Measurements from ENCODE around the gene NEK5.
"Not testable (repeated sequence)": the region's sequence is repeated elsewhere in the genome, so short reads cannot be mapped to it uniquely, and the experiment has no call there.

NEK5 gene, protein sequence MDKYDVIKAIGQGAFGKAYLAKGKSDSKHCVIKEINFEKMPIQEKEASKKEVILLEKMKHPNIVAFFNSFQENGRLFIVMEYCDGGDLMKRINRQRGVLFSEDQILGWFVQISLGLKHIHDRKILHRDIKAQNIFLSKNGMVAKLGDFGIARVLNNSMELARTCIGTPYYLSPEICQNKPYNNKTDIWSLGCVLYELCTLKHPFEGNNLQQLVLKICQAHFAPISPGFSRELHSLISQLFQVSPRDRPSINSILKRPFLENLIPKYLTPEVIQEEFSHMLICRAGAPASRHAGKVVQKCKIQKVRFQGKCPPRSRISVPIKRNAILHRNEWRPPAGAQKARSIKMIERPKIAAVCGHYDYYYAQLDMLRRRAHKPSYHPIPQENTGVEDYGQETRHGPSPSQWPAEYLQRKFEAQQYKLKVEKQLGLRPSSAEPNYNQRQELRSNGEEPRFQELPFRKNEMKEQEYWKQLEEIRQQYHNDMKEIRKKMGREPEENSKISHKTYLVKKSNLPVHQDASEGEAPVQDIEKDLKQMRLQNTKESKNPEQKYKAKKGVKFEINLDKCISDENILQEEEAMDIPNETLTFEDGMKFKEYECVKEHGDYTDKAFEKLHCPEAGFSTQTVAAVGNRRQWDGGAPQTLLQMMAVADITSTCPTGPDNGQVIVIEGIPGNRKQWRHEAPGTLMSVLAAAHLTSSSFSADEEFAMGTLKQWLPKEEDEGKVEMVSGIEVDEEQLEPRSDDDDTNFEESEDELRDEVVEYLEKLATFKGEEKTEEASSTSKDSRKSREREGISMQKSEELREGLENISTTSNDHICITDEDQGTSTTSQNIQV

DNA sequence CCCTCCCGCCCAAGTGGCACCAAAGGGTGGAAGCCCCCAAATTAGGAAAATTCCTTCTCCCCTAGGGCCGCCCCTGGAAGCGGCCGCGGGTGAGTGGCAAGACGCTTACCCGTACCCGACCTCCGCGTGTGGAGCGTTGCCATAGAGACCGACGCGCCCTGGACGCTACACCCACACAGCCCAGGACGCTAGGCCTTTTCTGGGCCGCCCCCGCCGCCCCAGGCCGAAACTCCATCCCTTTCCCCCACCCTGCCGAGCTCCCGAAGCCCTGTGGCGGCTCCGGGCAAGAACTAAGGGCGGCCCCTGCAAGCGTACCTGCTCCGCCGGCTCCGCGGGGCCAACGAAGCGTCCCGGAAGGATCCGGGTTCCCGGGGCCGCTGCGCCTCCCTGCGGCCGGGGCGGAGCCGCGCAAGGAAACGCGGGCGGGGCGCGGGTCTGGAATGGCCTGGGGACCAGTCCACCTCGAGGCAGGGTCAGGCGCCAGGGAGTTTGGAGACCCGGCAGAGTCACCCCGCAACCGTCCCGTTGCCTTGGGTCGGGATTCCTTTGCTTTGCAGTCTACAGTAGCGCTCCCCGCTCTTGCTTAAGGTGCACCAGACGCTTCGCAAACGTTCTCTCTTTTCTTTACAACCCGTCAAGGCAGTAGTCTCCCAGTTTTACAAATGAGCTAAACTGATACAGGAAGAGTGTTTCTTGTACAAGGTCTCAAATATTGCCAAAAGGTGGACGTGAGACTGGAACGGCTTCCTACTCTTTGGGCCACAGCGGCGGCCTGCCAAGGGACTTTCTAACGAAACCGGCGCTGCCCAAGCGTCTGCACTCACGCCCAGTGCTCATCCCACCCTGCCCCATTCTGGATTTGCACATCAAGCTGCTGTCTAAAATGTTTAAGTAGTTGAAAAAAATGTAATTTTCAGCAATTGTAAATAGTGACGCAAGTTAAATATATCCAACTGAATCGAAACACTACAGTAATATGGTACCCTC is at the start of gene NEK5:
NEK5 (minus strand) TSS at position 360 of the 987 bp plus-strand sequence. CDS start 1,591 bp downstream, outside the sequence.
- DNase-seq, result peak; percentile 11

DNA sequence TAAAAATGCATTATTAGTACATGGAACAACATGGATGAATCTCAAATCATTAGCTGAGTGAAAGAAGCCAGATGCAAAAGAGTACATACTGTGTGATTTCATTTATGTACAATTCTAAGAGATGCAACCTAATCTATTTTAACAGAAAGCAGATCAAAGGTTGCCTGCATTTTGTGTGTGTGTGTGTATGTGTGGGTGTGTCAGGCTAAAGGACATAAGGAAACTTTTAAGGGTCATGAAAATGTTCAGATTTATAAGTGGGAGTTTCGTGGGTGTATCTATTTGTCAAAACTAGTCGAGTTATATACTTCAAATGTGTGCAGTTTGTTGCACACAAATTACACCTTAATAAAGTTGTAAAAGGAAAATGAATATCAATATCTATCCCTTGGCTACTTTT is 48.4 kb upstream of the NEK5 start:
- DNase-seq, result no peak

DNA sequence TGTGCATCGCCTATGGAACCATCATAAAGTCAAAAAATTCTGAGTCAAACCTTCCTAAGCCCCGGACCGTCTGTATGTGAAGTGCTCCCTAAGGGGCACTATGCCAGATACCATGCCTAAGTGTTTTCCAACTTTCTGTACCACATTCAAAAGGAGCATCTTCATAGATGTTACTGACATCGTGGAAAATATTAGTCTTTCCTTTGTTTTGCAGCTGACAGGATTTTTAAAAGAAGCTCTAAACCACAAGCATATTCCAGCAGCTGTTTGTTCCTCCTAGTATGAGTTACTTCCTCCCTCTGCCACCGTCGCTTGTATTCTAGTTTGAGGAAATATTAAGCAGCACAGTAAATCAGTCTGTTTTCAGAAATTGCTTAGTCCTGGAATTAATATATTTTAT is 45.1 kb upstream of the NEK5 start:
- not testable (repeated sequence) for DNase-seq

DNA sequence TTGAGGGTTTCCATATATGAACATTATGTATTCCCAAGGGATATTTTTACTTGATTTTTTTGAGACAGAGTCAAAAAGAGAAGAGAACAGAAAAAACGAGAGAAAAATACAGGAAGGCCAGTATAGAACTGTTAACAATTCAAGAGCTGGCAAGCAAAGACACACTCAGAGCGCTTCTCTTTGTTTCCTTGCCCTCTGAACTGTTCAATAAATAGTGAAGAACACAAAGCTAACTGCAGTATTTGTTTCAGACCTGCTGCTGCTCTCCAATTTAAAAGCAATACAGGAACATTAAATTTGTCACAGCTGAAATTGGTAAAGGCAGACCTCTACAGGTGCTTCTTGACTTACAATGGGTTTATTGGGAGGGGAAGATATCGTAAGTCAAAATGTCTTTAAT is 44.5 kb upstream of the NEK5 start:
- DNase-seq, result no peak

DNA sequence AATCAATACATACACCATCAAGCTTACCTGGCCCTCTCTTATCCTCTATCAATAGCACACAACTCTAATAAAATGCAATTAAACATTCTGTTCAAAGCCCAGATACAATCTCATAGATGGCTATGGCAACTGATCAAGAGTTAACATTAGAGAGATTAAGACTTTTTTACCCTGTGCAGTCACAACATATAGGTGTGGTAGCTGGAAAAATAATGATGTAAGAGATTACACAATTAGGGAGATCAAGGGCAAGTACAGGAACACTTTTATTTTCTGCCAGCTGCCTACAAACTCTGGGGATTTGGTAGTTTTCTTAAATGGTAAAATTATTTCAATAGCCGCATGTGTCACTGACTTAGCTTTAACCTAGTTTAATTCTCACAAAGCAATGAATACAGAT is 42.8 kb upstream of the NEK5 start:
- DNase-seq, result not testable (repeated sequence)

DNA sequence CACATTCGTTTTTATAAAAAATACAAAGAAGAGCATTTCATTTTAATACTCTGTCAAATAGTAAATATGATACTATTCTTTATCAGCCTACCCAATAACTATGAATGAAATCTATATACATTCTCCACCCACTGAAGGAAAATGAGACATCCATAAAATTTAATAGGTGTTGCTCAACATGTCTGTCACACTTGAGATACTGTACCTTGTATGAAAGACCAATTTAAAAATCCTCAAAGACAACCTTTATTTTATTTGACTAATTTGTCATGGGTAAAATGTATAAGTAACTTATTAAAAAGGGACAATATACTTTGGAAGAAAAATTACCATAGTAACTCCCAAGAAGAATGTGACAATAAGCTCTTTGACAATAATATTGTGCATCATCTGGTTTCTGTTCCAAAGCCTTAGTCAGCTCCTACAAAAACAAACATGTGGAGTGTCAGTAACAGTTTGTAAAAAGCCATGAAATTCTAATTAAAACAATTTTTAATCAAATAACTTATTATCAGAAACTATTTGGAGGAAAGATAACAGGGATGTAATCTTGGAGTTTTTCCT is 42.0 kb upstream of the NEK5 start:
- not testable (repeated sequence) for DNase-seq

DNA sequence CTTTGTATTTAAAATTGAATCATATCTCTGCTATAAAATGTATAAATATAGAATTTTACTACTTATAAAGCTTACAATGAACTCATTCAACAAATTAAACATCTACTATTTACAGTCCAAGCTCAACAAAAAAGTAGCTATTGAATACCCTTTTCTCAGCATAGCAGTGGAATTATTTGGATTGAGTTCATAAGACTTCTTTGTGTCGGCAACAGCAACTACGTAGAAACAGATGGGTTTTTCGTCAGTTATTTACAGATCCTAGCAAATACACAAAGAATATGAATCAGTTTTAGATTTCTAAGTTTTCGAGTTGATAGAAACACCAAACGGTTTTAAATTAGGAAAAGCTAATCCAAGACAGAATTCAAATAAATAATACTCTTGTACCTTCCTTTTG is 41.0 kb upstream of the NEK5 start:
- no peak for DNase-seq

DNA sequence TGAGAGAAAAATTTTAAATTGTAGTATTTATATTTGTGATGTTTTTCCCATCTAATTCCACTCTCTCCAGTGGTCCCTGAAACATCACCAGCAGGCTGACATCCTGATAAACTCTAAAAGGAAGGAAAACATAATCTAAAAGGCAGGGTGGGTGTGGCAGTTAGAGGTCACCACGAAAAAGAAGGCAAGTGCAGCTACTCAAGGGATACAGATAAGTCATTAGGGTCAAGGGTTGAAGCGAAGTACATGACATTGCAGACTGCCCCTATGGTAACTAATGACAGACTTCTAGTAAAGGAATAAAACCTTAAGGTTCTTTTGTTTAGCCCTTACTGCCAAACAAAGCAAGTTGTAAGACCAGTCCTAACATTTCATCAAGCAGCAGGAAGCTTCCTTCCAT is 36.5 kb upstream of the NEK5 start:
- no peak for DNase-seq

DNA sequence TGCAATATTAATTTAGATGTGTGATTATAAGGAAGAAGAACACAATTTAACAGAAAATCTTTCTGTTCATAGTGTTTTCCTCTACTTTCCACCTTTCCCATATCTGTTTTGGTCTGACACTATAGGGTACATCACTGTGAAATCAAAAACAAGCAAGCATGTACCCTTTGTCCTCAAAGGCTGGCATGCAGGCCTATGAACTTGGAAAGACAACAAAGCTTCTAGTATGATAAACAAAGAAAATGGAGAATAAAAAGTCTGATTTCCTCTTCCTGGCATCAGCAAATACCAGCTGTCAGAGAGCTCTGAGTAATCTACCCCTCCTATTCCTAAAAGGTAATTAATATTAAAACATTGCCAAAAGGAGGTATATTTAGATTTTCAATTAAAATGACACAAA is 36.1 kb upstream of the NEK5 start:
- no peak for DNase-seq

DNA sequence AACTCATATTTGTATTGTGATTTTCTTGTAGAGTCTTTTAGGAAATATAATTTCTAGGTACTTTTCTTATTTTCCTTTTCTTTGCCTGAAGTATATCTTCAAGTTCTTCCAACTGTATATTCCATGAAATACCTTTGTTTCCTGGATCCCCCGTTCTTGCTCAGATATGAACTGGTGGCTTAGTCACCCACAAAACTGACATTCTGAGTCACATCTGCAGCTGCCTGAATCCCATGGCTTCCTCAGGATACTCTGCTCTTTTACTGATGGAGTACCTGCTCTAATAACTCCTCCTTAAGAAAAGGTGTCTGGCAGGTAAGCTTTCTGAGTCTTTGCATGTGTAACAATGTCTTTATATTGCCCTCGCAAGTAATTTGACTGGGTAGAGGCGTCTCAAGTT is 35.0 kb upstream of the NEK5 start:
- DNase-seq, result not testable (repeated sequence)

DNA sequence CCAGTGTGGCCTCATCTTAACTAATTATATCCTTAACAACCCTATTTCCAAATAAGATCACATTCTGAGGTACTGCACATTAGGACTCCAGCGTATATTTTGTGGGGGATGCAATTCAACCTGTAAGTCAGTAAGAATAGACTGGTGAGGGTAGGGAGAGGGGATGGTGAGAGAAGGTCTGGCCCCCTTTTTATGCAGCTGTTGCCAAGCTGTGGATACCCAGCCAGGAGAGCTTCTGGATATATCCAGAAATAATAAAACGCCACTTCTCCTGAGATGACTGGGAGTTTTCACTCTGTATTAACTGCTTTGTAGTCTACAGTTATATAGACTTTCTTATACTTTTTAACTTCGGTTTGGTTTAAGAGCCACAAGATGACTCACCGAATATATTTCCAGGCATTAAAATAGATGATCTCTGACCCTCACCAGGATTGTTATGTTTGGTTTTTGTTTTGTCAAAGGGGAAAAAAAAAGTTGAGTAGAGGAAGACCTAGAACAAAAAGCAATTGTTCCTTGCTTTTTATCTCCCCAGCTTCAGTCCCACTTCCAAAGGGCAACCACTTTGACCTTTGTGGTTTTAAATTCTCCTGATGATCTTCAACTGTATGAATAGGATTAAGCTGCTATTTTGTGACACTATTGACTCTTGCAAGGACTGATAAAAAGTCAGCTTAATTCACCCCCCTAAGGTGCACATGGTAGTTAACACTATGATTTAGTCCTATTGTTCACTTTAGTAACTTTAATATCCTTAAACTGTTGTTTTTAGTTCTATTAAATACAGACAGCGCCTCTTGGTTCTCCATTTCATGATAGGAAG is 33.6 kb upstream of the NEK5 start:
- DNase-seq, result peak; percentile 10

DNA sequence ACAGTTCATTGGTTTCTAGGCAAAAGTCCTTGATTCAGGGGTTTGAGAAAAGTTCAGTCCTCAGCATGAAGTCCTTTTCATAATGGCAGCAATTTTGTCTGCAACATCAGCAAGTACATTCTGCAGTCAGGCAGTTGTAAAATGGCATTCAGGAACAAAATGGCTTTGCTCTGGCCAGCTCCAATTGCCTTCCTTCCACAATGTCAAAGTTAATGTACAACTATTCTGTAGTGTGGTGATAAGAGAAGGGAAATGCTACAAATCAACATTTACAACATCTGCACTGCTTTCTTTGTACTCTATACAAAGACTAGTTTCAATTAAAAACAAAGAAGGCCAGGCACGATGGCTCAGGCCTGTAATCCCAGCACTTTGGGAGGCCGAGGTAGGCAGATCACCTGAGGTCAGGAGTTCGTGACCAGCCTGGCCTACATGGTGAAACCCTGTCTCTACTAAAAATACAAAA is 32.3 kb upstream of the NEK5 start:
- no peak for DNase-seq

DNA sequence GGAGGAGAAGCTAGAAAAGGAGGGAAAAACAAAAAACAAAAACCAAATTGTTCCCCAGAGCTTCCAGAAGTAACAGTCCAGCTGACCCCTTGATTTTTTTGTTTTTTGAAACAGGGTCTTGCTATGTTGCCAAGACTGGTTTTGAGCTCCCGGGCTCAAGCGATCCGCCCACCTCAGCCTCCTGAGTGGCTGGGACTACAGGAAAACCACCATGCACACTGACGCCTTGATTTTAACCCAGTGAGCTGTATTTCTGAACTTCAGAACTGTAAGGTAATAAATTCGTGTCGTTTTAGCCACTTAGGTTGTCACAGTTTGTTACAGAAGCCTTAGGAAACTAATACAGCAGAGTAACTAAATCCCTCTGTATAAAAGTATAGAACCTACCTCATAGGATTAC is 31.6 kb upstream of the NEK5 start:
- DNase-seq, result no peak

DNA sequence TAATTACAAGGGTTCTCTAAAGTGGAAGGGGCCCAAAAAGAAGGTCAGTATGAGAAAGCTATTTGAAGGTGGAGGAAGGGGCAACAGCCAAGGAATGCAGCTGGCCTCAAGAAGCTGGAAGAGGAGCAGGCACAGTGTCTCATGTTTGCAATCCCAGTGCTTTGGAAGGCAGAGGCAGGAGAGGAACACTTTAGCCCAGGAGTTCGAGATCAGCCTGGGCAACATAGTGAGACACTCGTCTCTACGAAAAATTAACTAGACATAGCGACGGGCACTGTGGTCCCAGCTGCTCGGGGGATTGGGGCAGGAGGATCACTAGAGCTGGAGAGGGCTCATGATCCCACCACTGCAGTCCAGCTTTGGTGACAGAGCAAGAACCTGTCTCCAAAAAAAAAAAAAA is 31.2 kb upstream of the NEK5 start:
- DNase-seq, result no peak

DNA sequence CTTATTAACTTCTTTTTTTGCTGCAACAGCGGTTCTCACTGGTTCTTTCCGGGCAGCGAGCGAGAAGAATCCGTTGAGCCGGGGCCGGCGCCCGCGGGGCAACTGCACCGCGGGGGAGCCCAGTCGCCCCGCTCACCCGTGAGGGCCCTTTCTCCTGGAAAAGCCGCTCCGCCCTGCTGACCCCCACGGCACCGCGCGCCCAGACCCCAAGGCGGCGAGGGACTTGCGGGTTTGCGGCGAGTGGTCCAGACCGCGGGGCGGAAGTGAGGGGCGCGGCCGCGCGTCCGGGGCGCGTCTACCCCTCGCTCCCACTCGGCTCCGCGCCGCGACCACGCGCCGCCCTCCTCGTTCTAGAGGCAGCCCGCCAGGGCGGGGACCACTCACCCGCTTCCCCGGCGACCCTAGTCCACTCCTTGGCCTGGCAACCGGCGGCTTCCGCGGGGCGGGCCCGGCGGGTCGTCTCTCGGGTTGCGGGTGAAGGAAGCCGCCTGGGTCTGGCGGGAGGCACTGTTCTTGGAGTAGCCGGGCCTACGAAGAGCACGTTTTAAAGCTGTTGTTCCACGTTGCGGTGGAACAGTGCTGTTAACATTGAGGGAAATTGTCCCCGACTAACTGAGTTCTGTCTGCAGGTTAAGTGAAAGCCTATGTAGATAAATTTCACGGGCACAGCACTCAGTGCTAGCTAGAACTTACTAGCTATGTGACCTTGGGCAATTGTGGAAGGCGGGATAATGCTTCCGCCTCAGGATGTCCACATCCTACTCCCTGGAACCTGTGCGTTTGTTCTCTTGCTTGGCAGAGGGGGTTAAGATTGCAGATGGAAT is 30.5 kb upstream of the NEK5 start, which contains the start of gene NEK3:
NEK3 (minus strand) TSS at position 439 of the 824 bp plus-strand sequence. CDS start 3,406 bp downstream, outside the sequence.
- DNase-seq, result peak; percentile 57

DNA sequence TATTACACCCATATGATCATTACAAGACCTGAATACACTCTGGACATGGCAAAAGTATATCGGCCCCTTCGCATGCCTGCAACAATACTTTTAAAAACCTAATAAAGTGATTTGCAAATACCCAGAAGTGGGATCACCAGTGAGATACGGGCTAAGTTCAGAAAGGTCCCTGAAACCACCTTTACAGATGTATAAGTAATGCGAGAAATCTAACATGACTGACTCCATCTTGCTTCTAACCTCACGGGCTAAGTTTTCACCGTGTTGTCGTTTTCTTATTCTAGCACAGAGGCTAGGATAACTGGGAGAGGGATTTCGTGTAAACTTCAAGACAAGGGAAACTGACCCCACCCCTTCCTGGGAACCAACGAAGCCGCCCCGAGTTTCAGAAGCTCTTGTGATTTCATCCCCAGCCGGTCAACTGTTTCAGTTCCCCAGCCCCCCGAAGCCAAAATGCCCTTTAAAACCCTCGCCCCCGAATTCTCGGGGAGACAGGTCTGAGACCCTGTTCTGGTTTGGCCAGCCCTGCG is 29.8 kb upstream of the NEK5 start:
- peak; percentile 20 for DNase-seq

DNA sequence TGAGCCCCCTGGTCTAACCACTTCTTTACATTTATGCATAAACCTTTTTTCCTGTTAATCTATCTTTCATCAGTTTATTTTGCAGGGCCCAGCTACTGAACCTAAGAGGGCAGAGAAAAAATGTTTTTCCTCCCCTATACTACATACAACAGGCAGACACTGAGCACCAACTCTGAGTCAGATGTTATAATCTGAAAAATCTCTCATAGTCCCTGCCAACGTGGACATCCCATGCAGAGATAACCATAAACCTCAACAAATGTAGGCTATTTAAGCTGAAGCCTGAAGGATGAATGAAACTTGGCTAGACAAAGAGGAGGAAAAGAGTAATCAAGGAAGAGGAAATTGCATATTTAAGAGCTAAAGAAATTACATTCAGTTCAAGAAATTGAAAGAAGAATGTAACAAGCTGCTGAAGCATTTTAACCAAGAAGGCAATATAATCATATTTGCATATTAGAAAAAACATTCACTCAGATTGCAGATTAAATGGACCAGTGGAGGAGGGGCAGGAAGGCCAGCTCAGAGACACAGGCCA is 27.9 kb upstream of the NEK5 start:
- DNase-seq, result no peak

DNA sequence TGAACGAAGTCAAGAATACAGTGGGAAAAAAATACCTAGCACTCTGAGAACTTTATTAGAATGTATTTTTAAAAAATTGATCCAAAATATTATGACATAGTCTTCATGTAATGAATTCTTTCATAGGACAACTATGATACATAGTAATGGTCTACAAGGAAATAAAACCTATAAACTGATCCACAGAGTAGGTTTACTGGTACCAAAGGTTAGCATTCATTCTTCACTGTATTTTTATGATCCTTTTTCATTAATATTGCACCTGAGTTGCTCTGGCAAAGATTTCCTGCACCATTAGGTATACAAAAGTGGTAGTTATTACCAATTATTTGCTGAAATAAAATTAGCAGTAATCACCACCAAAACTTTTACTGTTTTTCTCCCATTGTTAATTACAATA is 26.3 kb upstream of the NEK5 start:
- no peak for DNase-seq

DNA sequence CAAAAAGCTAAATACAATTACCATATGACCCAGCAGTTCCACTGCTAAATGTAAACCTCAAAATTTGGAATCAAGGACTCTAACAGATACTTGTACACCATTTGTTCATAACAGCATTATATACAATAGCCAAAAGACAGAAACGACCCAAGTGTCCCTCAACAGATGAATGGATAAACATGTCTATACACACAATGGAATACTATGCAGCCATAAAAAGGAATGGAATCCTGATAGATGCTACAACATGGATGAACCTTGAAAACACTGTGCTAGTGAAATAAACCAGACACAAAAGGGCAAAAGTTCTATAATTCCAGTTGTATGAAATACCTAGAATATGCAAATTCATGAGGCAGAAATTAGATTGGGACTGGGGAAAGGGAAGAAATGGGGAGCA is 18.4 kb upstream of the NEK5 start:
- no peak for DNase-seq

DNA sequence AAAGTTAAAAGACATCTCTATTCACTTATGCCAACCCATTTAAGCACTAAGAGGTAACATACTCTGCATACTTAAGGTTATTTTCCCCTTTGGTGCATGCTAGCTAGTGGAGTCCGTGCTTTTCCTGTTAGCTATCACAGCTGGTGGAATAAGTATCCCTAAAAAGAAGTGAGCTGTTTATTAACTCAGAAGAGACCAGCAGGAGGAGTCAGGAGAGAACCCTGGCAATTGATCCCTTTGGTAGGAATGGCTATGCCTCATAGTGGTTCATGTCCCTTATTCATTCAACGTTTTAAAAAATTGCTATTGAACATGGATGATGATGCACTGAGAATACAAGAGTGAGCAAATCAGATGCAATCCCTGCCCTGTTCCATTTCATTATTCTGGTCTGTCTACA is 12.4 kb upstream of the NEK5 start:
- DNase-seq, result no peak
